ENCODE results near the gene CHAC1.

DNA sequence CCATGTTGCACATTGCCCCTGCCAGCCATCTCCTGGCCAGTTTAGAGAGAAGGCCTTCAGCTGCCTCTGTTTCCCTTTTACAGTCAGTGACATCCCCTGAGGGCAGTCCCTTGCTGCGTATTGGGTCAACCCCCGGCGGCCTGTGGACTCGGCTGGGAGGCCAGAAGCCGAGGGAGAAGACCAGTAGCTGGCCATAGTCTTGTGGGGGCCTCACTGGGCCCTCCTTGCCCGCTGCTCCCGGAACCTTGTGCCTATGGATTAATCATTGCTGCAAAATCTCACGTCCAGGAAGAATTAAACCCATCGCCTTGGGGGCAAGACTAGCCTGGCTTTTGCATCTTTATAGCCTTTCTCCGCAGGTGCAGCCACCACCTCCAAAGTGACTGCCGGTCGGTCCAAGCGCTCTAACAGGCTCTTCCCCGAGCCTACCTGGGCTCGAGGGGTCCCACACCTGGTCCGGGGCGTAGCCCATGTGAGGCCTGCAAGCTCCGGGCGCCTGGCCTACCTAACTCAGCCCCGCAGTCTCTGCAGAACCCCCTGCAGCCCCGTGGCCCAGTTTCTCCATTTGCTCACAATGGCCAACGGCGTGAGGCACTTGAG lies 870 bp upstream of the CHAC1 start:
- TF ChIP-seq, protein P1, sequence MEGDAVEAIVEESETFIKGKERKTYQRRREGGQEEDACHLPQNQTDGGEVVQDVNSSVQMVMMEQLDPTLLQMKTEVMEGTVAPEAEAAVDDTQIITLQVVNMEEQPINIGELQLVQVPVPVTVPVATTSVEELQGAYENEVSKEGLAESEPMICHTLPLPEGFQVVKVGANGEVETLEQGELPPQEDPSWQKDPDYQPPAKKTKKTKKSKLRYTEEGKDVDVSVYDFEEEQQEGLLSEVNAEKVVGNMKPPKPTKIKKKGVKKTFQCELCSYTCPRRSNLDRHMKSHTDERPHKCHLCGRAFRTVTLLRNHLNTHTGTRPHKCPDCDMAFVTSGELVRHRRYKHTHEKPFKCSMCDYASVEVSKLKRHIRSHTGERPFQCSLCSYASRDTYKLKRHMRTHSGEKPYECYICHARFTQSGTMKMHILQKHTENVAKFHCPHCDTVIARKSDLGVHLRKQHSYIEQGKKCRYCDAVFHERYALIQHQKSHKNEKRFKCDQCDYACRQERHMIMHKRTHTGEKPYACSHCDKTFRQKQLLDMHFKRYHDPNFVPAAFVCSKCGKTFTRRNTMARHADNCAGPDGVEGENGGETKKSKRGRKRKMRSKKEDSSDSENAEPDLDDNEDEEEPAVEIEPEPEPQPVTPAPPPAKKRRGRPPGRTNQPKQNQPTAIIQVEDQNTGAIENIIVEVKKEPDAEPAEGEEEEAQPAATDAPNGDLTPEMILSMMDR (IDR thresholded peaks at IDR 0.05; ENCODE audit: low read depth, low read length, poor library complexity, severe bottlenecking) = no peak
- no peak for TF ChIP-seq EZH2phosphoT487 (IDR thresholded peaks at IDR 0.05; ENCODE audit: borderline replicate concordance, low read length)

Data from DOHH2 (cell line).